Large intestine (tissue), 3 donors: ENCODE results near the gene RANBP1. TPM values are rescaled to one million over a fixed set of nuclear protein-coding genes. Genes with fewer than 3 reads are reported as not detected.

Experiments
- DNase-seq, 2 donors: peaks; one replicate each; pipeline versions ENCODE4 v3.0.0 to v3.0.0-alpha.2; 2013
- H3K27ac ChIP-seq: one replicate; pipeline ENCODE4 v1.5.1; 2013; ENCODE audit warnings: low read length
- H3K27me3 ChIP-seq: 2 replicates; pipeline ENCODE4 v1.6.1; 2013; ENCODE audit warnings: low read length; ENCODE audit not compliant: control insufficient read depth, insufficient read depth
- H3K36me3 ChIP-seq: 2 replicates; pipeline ENCODE4 v1.6.1; 2013; ENCODE audit warnings: low read length; ENCODE audit not compliant: control insufficient read depth, insufficient read depth
- H3K4me1 ChIP-seq: one replicate; pipeline ENCODE4 v1.6.1; 2013; ENCODE audit warnings: low read length; ENCODE audit not compliant: control insufficient read depth, insufficient read depth
- H3K4me3 ChIP-seq: one replicate; pipeline ENCODE4 v1.5.1; 2013; ENCODE audit warnings: low read length
- H3K9me3 ChIP-seq: one replicate; pipeline ENCODE4 v1.6.1; 2013; ENCODE audit warnings: mild to moderate bottlenecking, low read depth, low read length, moderate library complexity; ENCODE audit not compliant: control insufficient read depth
- WGBS: methylation state at CpG from one replicate; pipeline ENCODE4 v1.1.5; 2013; ENCODE audit warnings: low lambda C conversion rate; ENCODE audit not compliant: insufficient coverage; 5-methylcytosine and 5-hydroxymethylcytosine counted together
- polyA plus RNA-seq: library from polyadenylated mRNA; unstranded; fragments of 120-200 nt; gene quantifications from one replicate; pipeline ENCODE4 v1.2.1, GENCODE V29; 2013

Gene RANBP1
- polyA plus RNA-seq, 1 donor: 136 TPM

DNA sequence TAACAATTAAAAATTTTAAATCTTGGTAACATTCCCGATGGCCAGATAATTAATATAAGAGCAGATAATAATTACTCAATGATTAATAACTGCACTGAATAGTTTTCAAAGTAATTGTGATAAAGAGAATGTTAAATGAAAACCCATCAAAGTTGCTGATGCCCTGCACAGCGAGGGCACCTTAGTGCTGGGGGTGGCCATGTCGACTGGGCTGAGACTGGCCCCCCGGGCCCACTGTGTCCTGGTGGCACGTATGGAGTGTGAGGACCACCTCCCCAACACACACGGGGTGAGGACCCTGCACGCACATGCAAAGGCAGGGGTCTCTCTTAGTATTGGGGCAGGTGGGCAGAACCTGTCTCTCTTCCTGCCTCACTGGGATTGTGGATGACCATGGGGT is 50.0 kb downstream of the RANBP1 start:
- Histone ChIP-seq H3K27ac (no peak overlapping the region), H3K27me3 (no peaks in the 10 kb centered on the region), H3K36me3 (no peaks in the 10 kb centered on the region), H3K4me3 (no peak overlapping the region), H3K4me1 (peaks cover under 1% of the 10 kb centered on the region), H3K9me3 (no peaks in the 10 kb centered on the region)
- DNase-seq: no peak
- WGBS: 88% methylated on average over 1 of the region's 7 CpGs

GRCh38 chr22:20166703-20167102 is 50.8 kb downstream of the RANBP1 start:
- WGBS: no CpG with 5 or more reads among the region's 9 CpGs
- H3K27me3 ChIP-seq: no peaks in the 10 kb centered on the region

DNA sequence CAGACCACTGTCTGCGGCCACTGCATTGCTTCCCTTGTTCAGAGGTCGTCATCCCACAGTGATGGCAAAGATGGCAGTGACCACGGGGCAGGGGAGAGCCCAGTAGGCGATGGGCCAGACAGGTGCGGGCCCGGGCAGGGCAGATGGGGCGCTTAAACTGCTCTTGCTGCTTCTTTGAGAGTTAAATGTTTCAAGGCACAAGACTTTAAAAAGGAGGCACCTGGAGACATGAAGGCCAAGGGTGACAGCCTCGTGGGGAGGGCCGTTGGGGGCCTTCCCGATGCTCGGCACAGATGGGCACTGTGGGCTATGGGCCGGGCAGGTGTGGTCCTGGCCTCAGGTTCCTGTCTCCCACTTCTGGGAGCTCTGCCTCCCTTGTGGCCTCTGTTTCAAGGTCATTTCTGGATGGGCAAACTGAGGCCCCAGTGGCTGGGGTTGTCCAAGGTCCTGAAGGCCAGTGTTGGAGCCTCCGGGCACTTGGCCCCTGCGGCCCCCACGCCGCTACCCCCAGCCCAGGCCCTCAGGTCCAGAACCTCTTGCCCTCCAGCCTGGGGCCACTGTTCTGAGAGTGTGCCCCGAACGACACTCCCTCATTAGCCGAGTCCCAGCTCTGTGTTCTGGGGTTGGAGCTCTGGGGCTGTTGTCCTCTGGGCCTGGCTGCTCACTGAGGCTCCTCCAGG is 51.9 kb downstream of the RANBP1 start:
- H3K27me3 ChIP-seq: no peaks in the 10 kb centered on the region
- H3K27ac ChIP-seq: no peak overlapping the region
- H3K9me3 ChIP-seq: no peaks in the 10 kb centered on the region
- no peaks in the 10 kb centered on the region for H3K36me3 ChIP-seq
- no peak for DNase-seq
- H3K4me3 ChIP-seq: no peak overlapping the region
- peaks cover 3% of the 10 kb centered on the region for H3K4me1 ChIP-seq
- WGBS: no CpG with 5 or more reads among the region's 19 CpGs

More at GRCh38 chr22:20166703-20167102, 50.8 kb downstream of the RANBP1 start:
- Histone ChIP-seq H3K4me3 (no peak overlapping the region), H3K27ac (no peak overlapping the region), H3K9me3 (no peaks in the 10 kb centered on the region), H3K4me1 (peaks cover 3% of the 10 kb centered on the region), H3K36me3 (no peaks in the 10 kb centered on the region)
- no peak for DNase-seq

- H3K4me3 ChIP-seq: no peak overlapping the region
- H3K27ac ChIP-seq: no peak overlapping the region
- DNase-seq: no peak
- no peaks in the 10 kb centered on the region for H3K36me3 ChIP-seq
- H3K4me1 ChIP-seq: peaks cover 15% of the 10 kb centered on the region
- no peaks in the 10 kb centered on the region for H3K27me3 ChIP-seq
- WGBS: no CpG with 5 or more reads among the region's 10 CpGs
- no peaks in the 10 kb centered on the region for H3K9me3 ChIP-seq
Measured at GRCh38 chr22:20169253-20169822, 53.4 kb downstream of the RANBP1 start.

DNA sequence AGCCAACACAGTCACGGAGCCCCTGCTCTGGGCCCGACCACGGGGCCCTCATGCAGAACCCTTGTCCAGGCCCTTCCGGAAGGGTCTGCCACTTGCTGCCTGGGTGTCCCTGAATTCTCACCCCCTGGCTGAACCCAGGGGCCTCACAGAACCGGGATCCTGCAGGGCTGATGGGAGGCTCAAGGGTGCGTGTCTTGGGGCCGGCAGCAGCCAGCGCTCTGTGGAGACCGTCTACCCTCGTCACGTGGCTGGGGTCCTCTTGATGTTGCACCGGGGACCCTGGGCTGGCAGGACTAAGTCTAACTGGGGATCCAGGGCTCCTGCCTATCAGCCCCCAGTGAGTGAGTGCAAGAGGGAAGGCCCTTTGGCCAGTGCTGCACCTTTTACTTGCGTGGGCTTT is 54.3 kb downstream of the RANBP1 start:
- Histone ChIP-seq H3K27me3 (no peaks in the 10 kb centered on the region), H3K4me3 (no peak overlapping the region), H3K27ac (no peak overlapping the region), H3K36me3 (no peaks in the 10 kb centered on the region), H3K4me1 (peaks cover 15% of the 10 kb centered on the region), H3K9me3 (no peaks in the 10 kb centered on the region)
- no peak for DNase-seq
- WGBS: no CpG with 5 or more reads among the region's 13 CpGs

- no CpG with 5 or more reads among the region's 12 CpGs for whole genome bisulfite sequencing
- Histone ChIP-seq H3K4me3 (no peak overlapping the region), H3K9me3 (no peaks in the 10 kb centered on the region), H3K27ac (no peak overlapping the region), H3K4me1 (peaks cover 15% of the 10 kb centered on the region), H3K36me3 (no peaks in the 10 kb centered on the region), H3K27me3 (no peaks in the 10 kb centered on the region)
- no peak for DNase-seq
Measured at GRCh38 chr22:20171288-20172140, 55.6 kb downstream of the RANBP1 start.

GRCh38 chr22:20172141-20172613 is 56.3 kb downstream of the RANBP1 start:
- no peaks in the 10 kb centered on the region for H3K27me3 ChIP-seq
- H3K4me1 ChIP-seq: peaks cover 15% of the 10 kb centered on the region
- no peak for DNase-seq
- WGBS: no CpG with 5 or more reads among the region's 10 CpGs
- no peaks in the 10 kb centered on the region for H3K36me3 ChIP-seq
- no peak overlapping the region for H3K4me3 ChIP-seq
- no peak overlapping the region for H3K27ac ChIP-seq
- H3K9me3 ChIP-seq: no peaks in the 10 kb centered on the region

GRCh38 chr22:20173246-20173645 is 57.3 kb downstream of the RANBP1 start:
- Histone ChIP-seq H3K4me1 (peaks cover 15% of the 10 kb centered on the region), H3K36me3 (no peaks in the 10 kb centered on the region), H3K27me3 (no peaks in the 10 kb centered on the region), H3K9me3 (no peaks in the 10 kb centered on the region), H3K4me3 (no peak overlapping the region), H3K27ac (no peak overlapping the region)
- DNase-seq: no peak
- no CpG with 5 or more reads among the region's 11 CpGs for WGBS

GRCh38 chr22:20173772-20174171 is 57.9 kb downstream of the RANBP1 start:
- peak in 1 of 2 donors; percentile 30 for DNase-seq
- Histone ChIP-seq H3K27me3 (no peaks in the 10 kb centered on the region), H3K4me3 (no peak overlapping the region), H3K9me3 (no peaks in the 10 kb centered on the region), H3K27ac (no peak overlapping the region), H3K36me3 (no peaks in the 10 kb centered on the region), H3K4me1 (peaks cover 15% of the 10 kb centered on the region)
- WGBS: no CpG with 5 or more reads among the region's 10 CpGs

DNA sequence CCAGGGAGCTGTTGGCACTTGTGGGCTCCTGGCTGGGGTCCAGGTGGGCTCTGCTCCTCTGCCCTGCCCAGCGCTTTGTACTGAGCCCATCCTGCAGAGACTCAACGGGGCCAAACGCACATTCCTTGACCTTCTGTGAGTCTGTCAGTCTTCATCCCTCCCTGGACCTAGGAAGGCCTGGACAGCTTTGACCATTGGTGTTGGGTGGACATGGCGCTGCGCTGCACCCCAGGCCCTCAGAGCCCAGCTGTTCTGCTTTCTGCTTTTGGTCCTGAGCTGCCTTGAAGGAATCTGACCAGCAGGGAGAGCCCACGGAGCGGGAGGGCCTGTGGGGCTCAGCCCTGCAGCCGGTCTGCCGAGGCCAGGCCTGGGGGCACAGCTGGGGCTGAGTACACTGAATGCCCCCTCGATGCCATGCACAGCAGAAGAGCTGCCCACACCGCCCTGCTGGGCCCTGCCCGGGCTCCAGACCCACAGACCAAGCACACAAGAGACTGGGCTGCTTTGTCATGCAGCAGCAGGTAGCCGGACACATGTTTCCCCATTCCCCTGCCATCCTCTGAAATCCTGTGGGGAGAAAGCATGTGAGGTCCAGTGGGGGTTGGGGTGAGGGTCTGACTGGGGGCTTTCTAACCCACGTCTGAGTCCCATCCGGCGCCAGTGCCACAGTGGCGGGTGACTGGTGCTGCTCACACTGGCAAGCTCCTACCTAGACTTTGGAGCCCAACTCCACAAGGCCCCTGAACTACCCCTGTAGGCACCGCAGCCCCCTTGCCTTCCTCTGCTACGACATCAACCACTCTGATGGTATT is 59.1 kb downstream of the RANBP1 start:
- Histone ChIP-seq H3K4me1 (peaks cover 15% of the 10 kb centered on the region), H3K27ac (no peak overlapping the region), H3K9me3 (no peaks in the 10 kb centered on the region), H3K36me3 (no peaks in the 10 kb centered on the region), H3K4me3 (no peak overlapping the region), H3K27me3 (no peaks in the 10 kb centered on the region)
- DNase-seq: no peak
- no CpG with 5 or more reads among the region's 19 CpGs for WGBS
